Fibroblast of upper back skin (primary cell): ENCODE measurements around the gene SPTBN5.

Experiments used
- DNase-seq: peaks from one replicate; pipeline ENCODE4 v3.0.0-alpha.2; 2013

The SPTBN5 gene

GRCh38 chr15:41882689-41883483, 11.0 kb downstream of the SPTBN5 start:
- DNase-seq, result no peak

- DNase-seq, result no peak
Measured at GRCh38 chr15:41881920-41882688, 11.7 kb downstream of the SPTBN5 start.

GRCh38 chr15:41881550-41881919, 12.3 kb downstream of the SPTBN5 start:
- DNase-seq, result no peak

GRCh38 chr15:41881086-41881485, 12.8 kb downstream of the SPTBN5 start:
- no peak for DNase-seq

GRCh38 chr15:41880156-41880877, 13.5 kb downstream of the SPTBN5 start:
- DNase-seq, result no peak

GRCh38 chr15:41879321-41879845, 14.5 kb downstream of the SPTBN5 start:
- no peak for DNase-seq

GRCh38 chr15:41878355-41878699, 15.5 kb downstream of the SPTBN5 start:
- no peak for DNase-seq

GRCh38 chr15:41877631-41878354, 16.1 kb downstream of the SPTBN5 start:
- DNase-seq, result no peak

GRCh38 chr15:41876689-41877088, 17.2 kb downstream of the SPTBN5 start:
- DNase-seq, result no peak

GRCh38 chr15:41876007-41876406, 17.8 kb downstream of the SPTBN5 start:
- no peak for DNase-seq

GRCh38 chr15:41874736-41875135, 19.1 kb downstream of the SPTBN5 start:
- no peak for DNase-seq

- no peak for DNase-seq
Measured at GRCh38 chr15:41873711-41874110, 20.1 kb downstream of the SPTBN5 start.

GRCh38 chr15:41872166-41872747, 21.6 kb downstream of the SPTBN5 start:
- DNase-seq, result no peak

GRCh38 chr15:41871175-41871905, 22.5 kb downstream of the SPTBN5 start:
- no peak for DNase-seq

GRCh38 chr15:41870689-41871081, 23.2 kb downstream of the SPTBN5 start:
- DNase-seq, result peak; percentile 40

GRCh38 chr15:41869770-41870688, 23.8 kb downstream of the SPTBN5 start:
- no peak for DNase-seq

- DNase-seq, result no peak
Measured at GRCh38 chr15:41868321-41868720, 25.5 kb downstream of the SPTBN5 start.

- DNase-seq, result no peak
Measured at GRCh38 chr15:41866872-41867579, 26.8 kb downstream of the SPTBN5 start.

- DNase-seq, result no peak
Measured at GRCh38 chr15:41866263-41866703, 27.6 kb downstream of the SPTBN5 start.
